Measurements from ENCODE around the gene CARS2. TPM values are rescaled to one million over a fixed set of nuclear protein-coding genes. Genes with fewer than 3 reads are reported as not detected.

Gene CARS2
- total and polyA plus RNA-seq, 2 experiments from 2014 or later: 39.0 to 53.5 TPM

DNA sequence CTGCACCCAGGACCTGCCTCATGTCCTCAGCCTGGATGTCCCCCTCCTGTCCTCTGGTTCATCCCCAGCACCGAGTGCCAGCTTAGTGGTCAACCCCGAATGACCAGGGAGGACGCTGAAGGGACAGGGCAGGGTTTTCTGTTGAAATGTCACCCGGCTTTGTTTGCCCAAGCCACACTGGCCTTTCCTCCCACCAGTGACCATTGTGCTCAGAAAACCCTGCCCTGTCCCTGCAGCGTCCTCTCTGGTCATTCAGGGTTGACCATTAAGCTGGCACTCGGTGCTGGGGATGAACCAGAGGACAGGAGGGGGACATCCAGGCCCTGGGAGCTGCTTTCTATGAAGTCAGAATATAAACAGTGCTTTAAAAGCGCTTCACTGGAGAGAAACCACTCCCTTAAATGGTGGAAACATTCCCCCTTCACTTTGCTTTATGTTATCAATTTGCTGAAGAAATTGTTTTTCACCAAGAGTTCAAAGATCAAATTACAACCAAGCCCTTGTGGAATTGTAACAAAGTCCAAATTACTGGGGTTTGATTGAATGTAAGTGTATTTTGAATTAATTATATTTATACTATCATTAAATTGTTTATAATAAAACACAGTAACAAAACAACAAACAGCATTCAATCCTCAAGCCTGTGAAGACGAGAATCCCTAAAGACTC is 21.4 kb downstream of the CARS2 start (continued):
- TF ChIP-seq, protein P1, sequence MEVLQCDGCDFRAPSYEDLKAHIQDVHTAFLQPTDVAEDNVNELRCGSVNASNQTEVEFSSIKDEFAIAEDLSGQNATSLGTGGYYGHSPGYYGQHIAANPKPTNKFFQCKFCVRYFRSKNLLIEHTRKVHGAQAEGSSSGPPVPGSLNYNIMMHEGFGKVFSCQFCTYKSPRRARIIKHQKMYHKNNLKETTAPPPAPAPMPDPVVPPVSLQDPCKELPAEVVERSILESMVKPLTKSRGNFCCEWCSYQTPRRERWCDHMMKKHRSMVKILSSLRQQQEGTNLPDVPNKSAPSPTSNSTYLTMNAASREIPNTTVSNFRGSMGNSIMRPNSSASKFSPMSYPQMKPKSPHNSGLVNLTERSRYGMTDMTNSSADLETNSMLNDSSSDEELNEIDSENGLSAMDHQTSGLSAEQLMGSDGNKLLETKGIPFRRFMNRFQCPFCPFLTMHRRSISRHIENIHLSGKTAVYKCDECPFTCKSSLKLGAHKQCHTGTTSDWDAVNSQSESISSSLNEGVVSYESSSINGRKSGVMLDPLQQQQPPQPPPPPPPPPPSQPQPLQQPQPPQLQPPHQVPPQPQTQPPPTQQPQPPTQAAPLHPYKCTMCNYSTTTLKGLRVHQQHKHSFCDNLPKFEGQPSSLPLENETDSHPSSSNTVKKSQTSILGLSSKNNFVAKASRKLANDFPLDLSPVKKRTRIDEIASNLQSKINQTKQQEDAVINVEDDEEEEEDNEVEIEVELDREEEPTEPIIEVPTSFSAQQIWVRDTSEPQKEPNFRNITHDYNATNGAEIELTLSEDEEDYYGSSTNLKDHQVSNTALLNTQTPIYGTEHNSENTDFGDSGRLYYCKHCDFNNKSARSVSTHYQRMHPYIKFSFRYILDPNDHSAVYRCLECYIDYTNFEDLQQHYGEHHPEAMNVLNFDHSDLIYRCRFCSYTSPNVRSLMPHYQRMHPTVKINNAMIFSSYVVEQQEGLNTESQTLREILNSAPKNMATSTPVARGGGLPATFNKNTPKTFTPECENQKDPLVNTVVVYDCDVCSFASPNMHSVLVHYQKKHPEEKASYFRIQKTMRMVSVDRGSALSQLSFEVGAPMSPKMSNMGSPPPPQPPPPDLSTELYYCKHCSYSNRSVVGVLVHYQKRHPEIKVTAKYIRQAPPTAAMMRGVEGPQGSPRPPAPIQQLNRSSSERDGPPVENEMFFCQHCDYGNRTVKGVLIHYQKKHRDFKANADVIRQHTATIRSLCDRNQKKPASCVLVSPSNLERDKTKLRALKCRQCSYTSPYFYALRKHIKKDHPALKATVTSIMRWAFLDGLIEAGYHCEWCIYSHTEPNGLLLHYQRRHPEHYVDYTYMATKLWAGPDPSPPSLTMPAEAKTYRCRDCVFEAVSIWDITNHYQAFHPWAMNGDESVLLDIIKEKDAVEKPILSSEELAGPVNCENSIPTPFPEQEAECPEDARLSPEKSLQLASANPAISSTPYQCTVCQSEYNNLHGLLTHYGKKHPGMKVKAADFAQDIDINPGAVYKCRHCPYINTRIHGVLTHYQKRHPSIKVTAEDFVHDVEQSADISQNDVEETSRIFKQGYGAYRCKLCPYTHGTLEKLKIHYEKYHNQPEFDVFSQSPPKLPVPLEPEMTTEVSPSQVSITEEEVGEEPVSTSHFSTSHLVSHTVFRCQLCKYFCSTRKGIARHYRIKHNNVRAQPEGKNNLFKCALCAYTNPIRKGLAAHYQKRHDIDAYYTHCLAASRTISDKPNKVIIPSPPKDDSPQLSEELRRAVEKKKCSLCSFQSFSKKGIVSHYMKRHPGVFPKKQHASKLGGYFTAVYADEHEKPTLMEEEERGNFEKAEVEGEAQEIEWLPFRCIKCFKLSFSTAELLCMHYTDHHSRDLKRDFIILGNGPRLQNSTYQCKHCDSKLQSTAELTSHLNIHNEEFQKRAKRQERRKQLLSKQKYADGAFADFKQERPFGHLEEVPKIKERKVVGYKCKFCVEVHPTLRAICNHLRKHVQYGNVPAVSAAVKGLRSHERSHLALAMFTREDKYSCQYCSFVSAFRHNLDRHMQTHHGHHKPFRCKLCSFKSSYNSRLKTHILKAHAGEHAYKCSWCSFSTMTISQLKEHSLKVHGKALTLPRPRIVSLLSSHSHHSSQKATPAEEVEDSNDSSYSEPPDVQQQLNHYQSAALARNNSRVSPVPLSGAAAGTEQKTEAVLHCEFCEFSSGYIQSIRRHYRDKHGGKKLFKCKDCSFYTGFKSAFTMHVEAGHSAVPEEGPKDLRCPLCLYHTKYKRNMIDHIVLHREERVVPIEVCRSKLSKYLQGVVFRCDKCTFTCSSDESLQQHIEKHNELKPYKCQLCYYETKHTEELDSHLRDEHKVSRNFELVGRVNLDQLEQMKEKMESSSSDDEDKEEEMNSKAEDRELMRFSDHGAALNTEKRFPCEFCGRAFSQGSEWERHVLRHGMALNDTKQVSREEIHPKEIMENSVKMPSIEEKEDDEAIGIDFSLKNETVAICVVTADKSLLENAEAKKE (CRISPR knock-in tag; IDR thresholded peaks at IDR 0.05): no peak
- TF ChIP-seq NANOG (IDR thresholded peaks at IDR 0.05; ENCODE audit: borderline replicate concordance): no peak
- TF ChIP-seq ZNF331 (CRISPR knock-in tag; IDR thresholded peaks at IDR 0.05; ENCODE audit: low read depth): no peak
- TF ChIP-seq STAT1 (IDR thresholded peaks at IDR 0.05; ENCODE audit: unreplicated experiment): no peak
- TF ChIP-seq, protein P2, sequence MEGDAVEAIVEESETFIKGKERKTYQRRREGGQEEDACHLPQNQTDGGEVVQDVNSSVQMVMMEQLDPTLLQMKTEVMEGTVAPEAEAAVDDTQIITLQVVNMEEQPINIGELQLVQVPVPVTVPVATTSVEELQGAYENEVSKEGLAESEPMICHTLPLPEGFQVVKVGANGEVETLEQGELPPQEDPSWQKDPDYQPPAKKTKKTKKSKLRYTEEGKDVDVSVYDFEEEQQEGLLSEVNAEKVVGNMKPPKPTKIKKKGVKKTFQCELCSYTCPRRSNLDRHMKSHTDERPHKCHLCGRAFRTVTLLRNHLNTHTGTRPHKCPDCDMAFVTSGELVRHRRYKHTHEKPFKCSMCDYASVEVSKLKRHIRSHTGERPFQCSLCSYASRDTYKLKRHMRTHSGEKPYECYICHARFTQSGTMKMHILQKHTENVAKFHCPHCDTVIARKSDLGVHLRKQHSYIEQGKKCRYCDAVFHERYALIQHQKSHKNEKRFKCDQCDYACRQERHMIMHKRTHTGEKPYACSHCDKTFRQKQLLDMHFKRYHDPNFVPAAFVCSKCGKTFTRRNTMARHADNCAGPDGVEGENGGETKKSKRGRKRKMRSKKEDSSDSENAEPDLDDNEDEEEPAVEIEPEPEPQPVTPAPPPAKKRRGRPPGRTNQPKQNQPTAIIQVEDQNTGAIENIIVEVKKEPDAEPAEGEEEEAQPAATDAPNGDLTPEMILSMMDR (conservative IDR thresholded peaks at IDR 0.05; ENCODE audit: low read depth in 2 of 2): no peak
- TF ChIP-seq EZH2phosphoT487 (IDR thresholded peaks at IDR 0.05; ENCODE audit: unreplicated experiment): no peak
- TF ChIP-seq, protein P3, sequence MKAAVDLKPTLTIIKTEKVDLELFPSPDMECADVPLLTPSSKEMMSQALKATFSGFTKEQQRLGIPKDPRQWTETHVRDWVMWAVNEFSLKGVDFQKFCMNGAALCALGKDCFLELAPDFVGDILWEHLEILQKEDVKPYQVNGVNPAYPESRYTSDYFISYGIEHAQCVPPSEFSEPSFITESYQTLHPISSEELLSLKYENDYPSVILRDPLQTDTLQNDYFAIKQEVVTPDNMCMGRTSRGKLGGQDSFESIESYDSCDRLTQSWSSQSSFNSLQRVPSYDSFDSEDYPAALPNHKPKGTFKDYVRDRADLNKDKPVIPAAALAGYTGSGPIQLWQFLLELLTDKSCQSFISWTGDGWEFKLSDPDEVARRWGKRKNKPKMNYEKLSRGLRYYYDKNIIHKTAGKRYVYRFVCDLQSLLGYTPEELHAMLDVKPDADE (IDR thresholded peaks at IDR 0.05): no peak
- TF ChIP-seq ZNF114 (CRISPR knock-in tag; IDR thresholded peaks at IDR 0.05): no peak
- no peak for TF ChIP-seq POLR2AphosphoS5 (IDR thresholded peaks at IDR 0.05; ENCODE audit: low read depth)
- TF ChIP-seq JUNB (IDR thresholded peaks at IDR 0.05; ENCODE audit: unreplicated experiment): no peak
- TF ChIP-seq CREB1 (CRISPR knock-in tag; IDR thresholded peaks at IDR 0.05; ENCODE audit: low read depth): no peak
- no peak for TF ChIP-seq EZH2 (IDR thresholded peaks at IDR 0.05; ENCODE audit: low read depth, unreplicated experiment)

Data from GM23338 (cell line).